Lower lobe of right lung (tissue), 2 donors: Measurements from ENCODE around the gene SLC12A4. TPM values are rescaled to one million over a fixed set of nuclear protein-coding genes. Genes with fewer than 3 reads are reported as not detected.

Source experiments
- ATAC-seq, 2 donors: fragments of 200-7000 bp; cut with Tn5 transposase; one replicate each; pipeline ENCODE4 v1.9.1; 2020 to 2022; ENCODE audit warnings: mild to moderate bottlenecking in 2 of 2, moderate library complexity in 2 of 2
- DNase-seq: peaks from one replicate; pipeline ENCODE4 v3.0.0-alpha.2; 2020
- H3K27ac ChIP-seq: fragments of 200-600 bp; one replicate; pipeline ENCODE4 v1.8.0; 2022
- H3K27me3 ChIP-seq: fragments of 200-600 bp; one replicate; pipeline ENCODE4 v1.8.0; 2022; ENCODE audit warnings: low read depth
- H3K36me3 ChIP-seq: fragments of 200-600 bp; one replicate; pipeline ENCODE4 v1.8.0; 2022; ENCODE audit warnings: mild to moderate bottlenecking
- H3K4me1 ChIP-seq: fragments of 200-600 bp; one replicate; pipeline ENCODE4 v1.8.0; 2022
- H3K4me3 ChIP-seq: fragments of 200-600 bp; one replicate; pipeline ENCODE4 v1.8.0; 2022; ENCODE audit warnings: mild to moderate bottlenecking
- H3K9me3 ChIP-seq: fragments of 200-600 bp; one replicate; pipeline ENCODE4 v1.8.0; 2022
- intact Hi-C: fragments of 100-400 bp; cut with DNase I; formaldehyde crosslinking; loops from one replicate; pipeline ENCODE4 v1.11.0; 2022
- total RNA-seq: library from RNA; stranded (reverse); fragmentation: NEBNext Ultra II Directional; extraction: Animal tissue kit (Norgen Biotek cat#: 25700); gene quantifications from one replicate; pipeline ENCODE4 v1.2.1, GENCODE V29; 2021
- TF ChIP-seq, protein P1 (sequence below): fragments of 200-600 bp; IDR thresholded peaks from one replicate; pipeline ENCODE4 v1.8.0; 2022; ENCODE audit warnings: antibody characterized with exemption, mild to moderate bottlenecking
- donor health status: DM: no; HTN: yes; CAD: no; lungs with severe emphysema.

SLC12A4 gene
- total RNA-seq, 1 donor from 2014 or later: 80.3 TPM

- Histone ChIP-seq H3K27me3 (no peaks in the 10 kb centered on the region), H3K4me3 (no peak overlapping the region), H3K4me1 (peaks cover 42% of the 10 kb centered on the region), H3K27ac (no peak overlapping the region), H3K9me3 (no peaks in the 10 kb centered on the region), H3K36me3 (no peaks in the 10 kb centered on the region)
- DNase-seq: no peak
- TF ChIP-seq, protein P1, sequence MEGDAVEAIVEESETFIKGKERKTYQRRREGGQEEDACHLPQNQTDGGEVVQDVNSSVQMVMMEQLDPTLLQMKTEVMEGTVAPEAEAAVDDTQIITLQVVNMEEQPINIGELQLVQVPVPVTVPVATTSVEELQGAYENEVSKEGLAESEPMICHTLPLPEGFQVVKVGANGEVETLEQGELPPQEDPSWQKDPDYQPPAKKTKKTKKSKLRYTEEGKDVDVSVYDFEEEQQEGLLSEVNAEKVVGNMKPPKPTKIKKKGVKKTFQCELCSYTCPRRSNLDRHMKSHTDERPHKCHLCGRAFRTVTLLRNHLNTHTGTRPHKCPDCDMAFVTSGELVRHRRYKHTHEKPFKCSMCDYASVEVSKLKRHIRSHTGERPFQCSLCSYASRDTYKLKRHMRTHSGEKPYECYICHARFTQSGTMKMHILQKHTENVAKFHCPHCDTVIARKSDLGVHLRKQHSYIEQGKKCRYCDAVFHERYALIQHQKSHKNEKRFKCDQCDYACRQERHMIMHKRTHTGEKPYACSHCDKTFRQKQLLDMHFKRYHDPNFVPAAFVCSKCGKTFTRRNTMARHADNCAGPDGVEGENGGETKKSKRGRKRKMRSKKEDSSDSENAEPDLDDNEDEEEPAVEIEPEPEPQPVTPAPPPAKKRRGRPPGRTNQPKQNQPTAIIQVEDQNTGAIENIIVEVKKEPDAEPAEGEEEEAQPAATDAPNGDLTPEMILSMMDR: no peak
- intact Hi-C loops: no loop called here
- no peak for ATAC-seq
These were observed 21.0 kb upstream of the SLC12A4 start for GRCh38 chr16:67989322-67990017.

- TF ChIP-seq, protein P1: no peak
- Histone ChIP-seq H3K36me3 (no peaks in the 10 kb centered on the region), H3K4me1 (peaks cover 46% of the 10 kb centered on the region), H3K27ac (no peak overlapping the region), H3K9me3 (no peaks in the 10 kb centered on the region), H3K4me3 (no peak overlapping the region), H3K27me3 (no peaks in the 10 kb centered on the region)
- no peak for ATAC-seq
- intact Hi-C loops: no loop called here
- DNase-seq: no peak
These were observed 20.2 kb upstream of the SLC12A4 start for GRCh38 chr16:67988675-67989074.

GRCh38 chr16:67987460-67988160 lies 19.2 kb upstream of the SLC12A4 start:
- DNase-seq: no peak
- Histone ChIP-seq H3K36me3 (no peaks in the 10 kb centered on the region), H3K9me3 (no peaks in the 10 kb centered on the region), H3K27ac (peak overlapping the region; percentile 60), H3K27me3 (no peaks in the 10 kb centered on the region), H3K4me1 (peaks cover 39% of the 10 kb centered on the region), H3K4me3 (no peak overlapping the region)
- TF ChIP-seq, protein P1: no peak
- intact Hi-C loops: no loop called here
- no peak for ATAC-seq

DNA sequence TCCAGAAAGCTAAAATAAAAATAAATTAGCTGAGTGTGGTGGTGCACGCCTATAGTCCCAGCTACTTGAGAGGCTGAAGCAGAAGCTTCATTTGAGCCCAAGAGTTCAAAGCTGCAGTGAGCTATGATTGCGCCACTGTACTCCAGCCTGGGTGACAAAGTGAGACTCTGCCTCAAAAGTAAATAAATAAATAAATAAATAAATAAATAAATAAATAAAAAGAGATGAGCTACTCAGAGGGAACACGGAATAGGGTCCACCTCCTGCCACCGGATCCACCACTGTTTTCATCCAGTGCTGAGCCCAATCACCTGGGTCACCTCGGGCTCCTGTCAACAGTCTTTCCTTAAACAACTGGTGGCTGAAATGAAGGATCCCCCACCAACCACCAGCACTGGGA lies 18.5 kb upstream of the SLC12A4 start:
- no peak for ATAC-seq
- H3K4me3 ChIP-seq: no peak overlapping the region
- peaks cover 37% of the 10 kb centered on the region for H3K4me1 ChIP-seq
- TF ChIP-seq, protein P1: no peak
- intact Hi-C loops: no loop called here
- no peaks in the 10 kb centered on the region for H3K36me3 ChIP-seq
- H3K27ac ChIP-seq: peak overlapping the region; percentile 60
- DNase-seq: no peak
- no peaks in the 10 kb centered on the region for H3K27me3 ChIP-seq
- H3K9me3 ChIP-seq: no peaks in the 10 kb centered on the region

DNA sequence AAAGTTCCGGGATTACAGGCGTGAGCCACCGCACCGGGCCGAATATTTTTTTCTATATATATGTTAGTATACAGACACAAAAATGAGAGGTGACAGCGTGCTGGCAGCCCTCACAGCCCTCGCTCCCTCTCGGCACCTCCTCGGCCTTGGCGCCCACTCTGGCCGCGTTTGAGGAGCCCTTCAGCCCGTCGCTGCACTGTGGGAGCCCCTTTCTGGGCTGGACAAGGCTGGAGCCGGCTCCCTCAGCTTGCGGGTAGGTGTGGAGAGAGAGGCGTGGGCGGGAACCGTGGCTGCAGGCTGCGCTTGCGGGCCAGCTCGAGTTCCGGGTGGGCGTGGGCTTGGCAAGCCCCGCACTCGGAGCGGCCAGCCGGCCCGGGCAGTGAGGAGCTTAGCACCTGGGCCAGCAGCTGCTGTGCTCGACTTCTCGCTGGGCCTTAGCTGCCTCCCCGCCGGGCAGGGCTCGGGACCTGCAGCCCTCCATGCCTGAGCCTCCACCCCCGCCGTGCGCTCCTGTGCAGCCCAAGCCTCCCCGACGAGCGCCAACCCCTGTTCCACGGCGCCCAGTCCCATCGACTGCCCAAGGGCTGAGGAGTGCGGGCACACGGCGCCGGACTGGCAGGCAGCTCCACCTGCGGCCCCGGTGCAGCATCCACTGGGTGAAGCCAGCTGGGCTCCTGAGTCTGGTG lies 13.7 kb upstream of the SLC12A4 start:
- Histone ChIP-seq H3K9me3 (no peaks in the 10 kb centered on the region), H3K4me3 (no peak overlapping the region), H3K36me3 (no peaks in the 10 kb centered on the region), H3K27me3 (peaks cover 6% of the 10 kb centered on the region), H3K4me1 (peaks cover 31% of the 10 kb centered on the region), H3K27ac (no peak overlapping the region)
- ATAC-seq (no peak), DNase-seq (no peak)
- TF ChIP-seq, protein P1: no peak
- intact Hi-C loops: no loop called here
